H9 (cell line): Measurements from ENCODE around the gene C7orf25. TPM values are rescaled to one million over a fixed set of nuclear protein-coding genes. Genes with fewer than 3 reads are reported as not detected.

Experiments used
- DNase-seq: peaks from one replicate; pipeline ENCODE4 v3.0.0-alpha.2; 2017
- H2AFZ ChIP-seq: one replicate; pipeline ENCODE4 v1.6.1; 2013; ENCODE audit warnings: mild to moderate bottlenecking, low read length, control low read depth, moderate library complexity
- H2AK5ac ChIP-seq: 2 replicates; pipeline ENCODE4 v1.6.1; 2013; ENCODE audit warnings: low read length, control low read depth, mixed read lengths; ENCODE audit not compliant: insufficient read length
- H2BK120ac ChIP-seq: one replicate; pipeline ENCODE4 v1.6.1; 2013; ENCODE audit warnings: low read depth, mild to moderate bottlenecking, low read length, control low read depth, inconsistent platforms; ENCODE audit not compliant: poor library complexity, severe bottlenecking
- H2BK12ac ChIP-seq: 2 replicates; pipeline ENCODE4 v1.6.1; 2013; ENCODE audit warnings: low read length, control low read depth, mixed read lengths, low read depth; ENCODE audit not compliant: insufficient read length
- H2BK15ac ChIP-seq: 2 replicates; pipeline ENCODE4 v1.6.1; 2013; ENCODE audit warnings: low read depth, low read length, control low read depth
- H2BK20ac ChIP-seq: one replicate; pipeline ENCODE4 v1.6.1; 2013; ENCODE audit warnings: low read depth, mild to moderate bottlenecking, low read length, control low read depth, inconsistent platforms; ENCODE audit not compliant: poor library complexity, severe bottlenecking
- H2BK5ac ChIP-seq: 2 replicates; pipeline ENCODE4 v1.6.1; 2013; ENCODE audit warnings: low read length, control low read depth, mixed read lengths; ENCODE audit not compliant: insufficient read length
- H3K14ac ChIP-seq: 2 replicates; pipeline ENCODE4 v1.6.1; 2013; ENCODE audit warnings: low read length, control low read depth; ENCODE audit not compliant: insufficient read depth
- H3K18ac ChIP-seq: 2 replicates; pipeline ENCODE4 v1.6.1; 2013; ENCODE audit warnings: low read depth, mild to moderate bottlenecking, mixed read lengths, low read length, control low read depth; ENCODE audit not compliant: insufficient read length
- H3K23ac ChIP-seq: 2 replicates; pipeline ENCODE4 v1.6.1; 2013; ENCODE audit warnings: low read length, control low read depth, mixed read lengths, low read depth; ENCODE audit not compliant: insufficient read length
- H3K23me2 ChIP-seq: 2 replicates; pipeline ENCODE4 v1.6.1; 2013; ENCODE audit warnings: low read depth, mild to moderate bottlenecking, mixed read lengths, low read length, control low read depth; ENCODE audit not compliant: insufficient read length, poor library complexity, severe bottlenecking
- H3K27ac ChIP-seq: 2 replicates; pipeline ENCODE4 v1.5.1; 2013; ENCODE audit warnings: low read length, control low read depth, mixed read lengths, low read depth; ENCODE audit not compliant: insufficient read length
- H3K27me3 ChIP-seq: 2 replicates; pipeline ENCODE4 v1.6.1; 2013; ENCODE audit warnings: low read length, control low read depth, inconsistent platforms; ENCODE audit not compliant: insufficient read depth
- H3K4ac ChIP-seq: 2 replicates; pipeline ENCODE4 v1.6.1; 2013; ENCODE audit warnings: low read depth, mild to moderate bottlenecking, control low read depth, inconsistent platforms, low read length, moderate library complexity
- H3K4me1 ChIP-seq: 2 replicates; pipeline ENCODE4 v1.6.1; 2013; ENCODE audit warnings: low read length, control low read depth, inconsistent platforms; ENCODE audit not compliant: insufficient read depth
- H3K4me2 ChIP-seq: 2 replicates; pipeline ENCODE4 v1.6.1; 2013; ENCODE audit warnings: low read length, control low read depth, mixed read lengths; ENCODE audit not compliant: insufficient read length, insufficient read depth
- H3K56ac ChIP-seq: 2 replicates; pipeline ENCODE4 v1.6.1; 2013; ENCODE audit warnings: low read depth, mild to moderate bottlenecking, mixed read lengths, low read length, control low read depth; ENCODE audit not compliant: insufficient read length
- H3K79me1 ChIP-seq: 2 replicates; pipeline ENCODE4 v1.6.1; 2013; ENCODE audit warnings: low read depth, mild to moderate bottlenecking, moderate library complexity, low read length, control low read depth, inconsistent platforms; ENCODE audit not compliant: insufficient read depth, poor library complexity, severe bottlenecking
- H3K79me2 ChIP-seq: 2 replicates; pipeline ENCODE4 v1.6.1; 2013; ENCODE audit warnings: low read length, control low read depth, inconsistent platforms; ENCODE audit not compliant: insufficient read depth
- H3K9ac ChIP-seq: 2 replicates; pipeline ENCODE4 v1.6.1; 2013; ENCODE audit warnings: low read length, control low read depth, mixed read lengths; ENCODE audit not compliant: insufficient read length; ENCODE audit errors: extremely low read depth
- H3K9me3 ChIP-seq: one replicate; pipeline ENCODE4 v1.6.1; 2013; ENCODE audit warnings: low read depth, low read length, inconsistent platforms; ENCODE audit not compliant: control insufficient read depth
- H3T11ph ChIP-seq: one replicate; pipeline ENCODE4 v1.6.1; 2013; ENCODE audit warnings: mild to moderate bottlenecking, low read length, control low read depth, inconsistent platforms
- H4K20me1 ChIP-seq: one replicate; pipeline ENCODE4 v1.6.1; 2013; ENCODE audit not compliant: control insufficient read depth, insufficient read length, insufficient read depth
- H4K5ac ChIP-seq: 2 replicates; pipeline ENCODE4 v1.6.1; 2013; ENCODE audit warnings: low read depth, mild to moderate bottlenecking, mixed read lengths, low read length, control low read depth; ENCODE audit not compliant: insufficient read length
- H4K8ac ChIP-seq: replicated peaks from 2 replicates; pipeline ENCODE4 v1.6.1; 2013; ENCODE audit warnings: low read length, control low read depth, mixed read lengths, low read depth; ENCODE audit not compliant: insufficient read length
- H4K91ac ChIP-seq: 2 replicates; pipeline ENCODE4 v1.6.1; 2013; ENCODE audit warnings: low read depth, mild to moderate bottlenecking, moderate library complexity, mixed read lengths, low read length, control low read depth; ENCODE audit not compliant: insufficient read length
- H3K27ac Mint-ChIP-seq, 3 experiments: 2 replicates in 2 of 3; 3 replicates in 1 of 3; pipeline ENCODE4 v1.8.0; 2020 to 2021; ENCODE audit warnings: mixed read lengths in 3 of 3, mild to moderate bottlenecking in 1 of 3, moderate library complexity in 1 of 3
- H3K27me3 Mint-ChIP-seq: 2 replicates; pipeline ENCODE4 v1.8.0; 2021; ENCODE audit warnings: low read depth, mild to moderate bottlenecking, moderate library complexity, mixed read lengths
- H3K36me3 Mint-ChIP-seq, 3 experiments: 2 replicates in 2 of 3; 3 replicates in 1 of 3; pipeline ENCODE4 v1.8.0; 2020 to 2021; ENCODE audit warnings: low read depth in 3 of 3, mixed read lengths in 3 of 3; ENCODE audit not compliant: insufficient read depth in 1 of 3
- H3K4me1 Mint-ChIP-seq, 2 experiments: 2 replicates each; pipeline ENCODE4 v1.8.0; 2020; ENCODE audit warnings: mixed read lengths in 2 of 2
- H3K4me3 Mint-ChIP-seq, 2 experiments: 2 replicates in 1 of 2; 3 replicates in 1 of 2; pipeline ENCODE4 v1.8.0; 2020 to 2021; ENCODE audit warnings: mild to moderate bottlenecking in 2 of 2, mixed read lengths in 2 of 2, moderate library complexity in 1 of 2
- H3K9me3 Mint-ChIP-seq, 2 experiments: 2 replicates in 1 of 2; 3 replicates in 1 of 2; pipeline ENCODE4 v1.8.0; 2020; ENCODE audit warnings: mild to moderate bottlenecking in 2 of 2, mixed read lengths in 2 of 2, moderate library complexity in 1 of 2
- CTCF ChIP-seq: fragments of 200-600 bp; sonication (generic); conservative IDR thresholded peaks from 3 replicates; pipeline ENCODE4 v1.8.0; 2021; ENCODE audit warnings: antibody characterized with exemption, mild to moderate bottlenecking
- WGBS: extraction: QIAGEN DNeasy Blood & Tissue Kit; methylation state at CpG from one replicate; pipeline ENCODE4 v1.1.7; 2013; ENCODE audit warnings: missing lambda C conversion rate, low lambda C conversion rate, mixed read lengths; ENCODE audit not compliant: insufficient read length; ENCODE audit errors: extremely low coverage; 5-methylcytosine and 5-hydroxymethylcytosine counted together
- total RNA-seq: library from RNA; stranded (reverse); gene quantifications from 2 replicates; pipeline ENCODE4 v1.2.1, GENCODE V29; 2021

Gene C7orf25
- total RNA-seq, 1 experiment from 2014 or later, result 3.8 TPM

GRCh38 chr7:42913591-42913990 lies 1.7 kb upstream of the C7orf25 start:
- Histone ChIP-seq H3K9me3 (no peaks in the 10 kb centered on the region), H3K27me3 (no peaks in the 10 kb centered on the region), H2BK15ac (no peak overlapping the region), H3K14ac (no peak overlapping the region), H3T11ph (no peak overlapping the region), H4K20me1 (no peaks in the 10 kb centered on the region), H3K56ac (no peak overlapping the region), H2BK20ac (no peak overlapping the region), H2BK5ac (no peak overlapping the region), H4K91ac (no peak overlapping the region), H3K23me2 (peaks cover 9% of the 10 kb centered on the region), H3K4me1 (peaks cover 12% of the 10 kb centered on the region), H3K27ac (no peak overlapping the region), H2BK12ac (no peak overlapping the region), H4K5ac (no peak overlapping the region), H3K9ac (no peak overlapping the region), H3K79me1 (no peaks in the 10 kb centered on the region), H2AFZ (no peak overlapping the region), H3K4ac (no peak overlapping the region), H3K4me2 (no peak overlapping the region), H2BK120ac (no peak overlapping the region), H3K23ac (no peak overlapping the region), H3K18ac (no peak overlapping the region), H2AK5ac (no peak overlapping the region), H4K8ac (no peak overlapping the region), H3K79me2 (peaks cover 3% of the 10 kb centered on the region; the same call in 1 of the 2 replicates)
- Mint-ChIP-seq H3K9me3 (no peaks in the 10 kb centered on the region; a peak in 1 of 5 replicates), H3K36me3 (peaks cover 15 to 56% (median 45%) of the 10 kb centered on the region in 3 experiments; a peak in 6 of 7 replicates), H3K27me3 (no peaks in the 10 kb centered on the region), H3K4me3 (no peak overlapping the region), H3K27ac (peak overlapping the region in 1 of 3 experiments; percentile 59; a peak in 3 of 7 replicates), H3K4me1 (peaks cover 36 to 41% of the 10 kb centered on the region in 2 experiments)
- DNase-seq, result no peak
- TF ChIP-seq CTCF, result no peak
- no CpG with 5 or more reads among the region's 2 CpGs for WGBS
